ENCODE results near the gene CCT8.

The CCT8 gene

GRCh38 chr21:29073222-29074006, at the start of gene CCT8:
CCT8 (minus strand) TSS chr21:29073648; CDS start chr21:29073590, 58 bp downstream.
- peak; percentile 84 to 100 for DNase-seq (ENCODE audit: low read depth in 1 of 2, low spot score in 1 of 2)
- in situ Hi-C loops (cut with HindIII; ENCODE audit: low pct_unique_long_range_greater_than_20kb, low sequenced_read_pairs) = no loop called here
- TF ChIP-seq JUND (IDR thresholded peaks at IDR 0.05; ENCODE audit: low read depth) = no peak

- in situ Hi-C loops (cut with HindIII; ENCODE audit: low pct_unique_long_range_greater_than_20kb, low sequenced_read_pairs) = no loop called here
- TF ChIP-seq JUND (IDR thresholded peaks at IDR 0.05; ENCODE audit: low read depth) = no peak
- DNase-seq (ENCODE audit: low read depth in 1 of 2, low spot score in 1 of 2) = no peak
Measured at GRCh38 chr21:29121759-29122158, 48.3 kb upstream of the CCT8 start.

DNA sequence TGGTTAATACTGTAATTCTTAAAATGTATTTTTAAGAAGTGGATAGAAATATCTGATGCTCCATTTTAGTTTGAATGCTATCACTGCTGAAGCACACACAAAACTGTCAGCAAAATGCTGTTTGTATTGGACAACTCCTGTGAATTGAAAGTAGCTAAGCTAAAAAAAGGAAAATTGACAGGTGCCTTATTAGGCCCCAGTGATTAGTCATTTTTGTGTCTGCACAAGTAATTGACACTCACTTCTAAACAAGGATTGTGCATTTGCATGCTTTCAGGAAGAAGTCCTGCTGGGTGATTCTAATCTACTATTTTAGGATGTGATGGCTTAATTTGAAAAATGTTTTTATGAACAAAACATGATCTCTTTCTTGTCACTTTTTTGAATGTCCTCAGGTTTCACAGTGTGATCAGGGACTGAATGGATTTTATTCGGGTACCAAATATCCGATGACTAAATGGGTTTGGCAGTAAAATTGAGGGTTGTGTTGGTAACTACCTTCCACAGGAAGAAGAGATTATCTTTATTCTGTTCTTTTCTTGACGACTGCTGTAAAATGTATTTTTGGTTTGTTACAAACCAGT, 44.0 kb upstream of the CCT8 start:
- no peak for DNase-seq (ENCODE audit: low read depth in 1 of 2, low spot score in 1 of 2)
- TF ChIP-seq JUND (IDR thresholded peaks at IDR 0.05; ENCODE audit: low read depth) = no peak
- in situ Hi-C loops (cut with HindIII; ENCODE audit: low pct_unique_long_range_greater_than_20kb, low sequenced_read_pairs) = no loop called here

DNA sequence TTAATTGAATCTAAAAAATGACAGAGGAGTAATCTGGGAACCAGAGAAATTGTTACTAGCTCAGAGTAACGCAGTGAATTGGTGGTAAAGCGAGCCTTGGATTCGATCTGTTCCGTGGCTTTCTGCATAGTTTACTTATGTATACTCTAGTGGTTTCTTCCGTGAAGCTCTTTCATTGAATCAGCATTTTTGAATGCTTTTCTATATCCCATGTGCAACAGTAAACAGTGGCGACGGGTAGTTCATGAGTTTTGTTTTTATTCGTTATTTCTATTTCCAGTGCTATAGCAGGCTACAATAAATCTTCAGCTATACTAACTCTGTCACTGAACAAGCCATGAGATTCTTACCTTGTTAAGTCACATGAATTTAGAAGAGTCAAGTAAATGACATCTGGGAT, 42.5 kb upstream of the CCT8 start:
- DNase-seq (ENCODE audit: low read depth in 1 of 2, low spot score in 1 of 2) = no peak
- in situ Hi-C loops (cut with HindIII; ENCODE audit: low pct_unique_long_range_greater_than_20kb, low sequenced_read_pairs) = no loop called here
- no peak for TF ChIP-seq JUND (IDR thresholded peaks at IDR 0.05; ENCODE audit: low read depth)

DNA sequence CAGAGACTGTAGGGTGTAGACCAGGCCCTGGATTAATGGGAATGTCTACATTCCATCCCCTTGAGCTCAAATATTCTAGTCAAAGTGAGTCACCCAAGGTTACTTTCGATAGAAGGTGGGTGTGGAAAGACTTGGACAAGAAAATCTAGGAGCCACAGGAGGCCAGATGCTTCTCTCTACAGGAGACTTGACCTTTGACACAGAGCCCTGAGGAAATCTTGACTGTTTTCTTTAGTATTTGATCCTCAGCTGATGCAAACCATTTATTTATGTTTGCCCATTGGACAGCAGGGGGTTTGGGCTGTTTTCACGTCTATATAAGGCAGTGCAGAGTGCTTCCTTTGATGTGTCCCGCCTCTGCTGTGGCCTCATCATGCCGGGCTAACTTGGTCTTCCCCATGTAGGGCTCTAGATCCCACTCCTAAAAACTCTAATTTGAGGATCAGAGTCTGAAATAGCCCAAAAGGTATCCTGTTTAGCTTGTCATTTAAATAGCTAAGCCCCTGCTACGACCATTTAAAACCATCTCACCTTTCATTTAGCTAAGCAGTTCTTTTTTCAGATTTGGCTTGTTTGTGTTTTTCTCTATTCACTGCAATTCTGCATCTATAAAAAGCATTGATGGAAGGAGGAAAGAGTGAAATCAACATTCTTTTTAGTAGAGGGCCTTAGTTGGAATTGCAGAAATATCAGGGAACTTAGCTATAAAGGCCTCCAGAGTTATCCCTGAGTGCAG, 41.5 kb upstream of the CCT8 start:
- TF ChIP-seq JUND (IDR thresholded peaks at IDR 0.05; ENCODE audit: low read depth) = no peak
- DNase-seq (ENCODE audit: low read depth in 1 of 2, low spot score in 1 of 2) = no peak
- in situ Hi-C loops (cut with HindIII; ENCODE audit: low pct_unique_long_range_greater_than_20kb, low sequenced_read_pairs) = no loop called here

DNA sequence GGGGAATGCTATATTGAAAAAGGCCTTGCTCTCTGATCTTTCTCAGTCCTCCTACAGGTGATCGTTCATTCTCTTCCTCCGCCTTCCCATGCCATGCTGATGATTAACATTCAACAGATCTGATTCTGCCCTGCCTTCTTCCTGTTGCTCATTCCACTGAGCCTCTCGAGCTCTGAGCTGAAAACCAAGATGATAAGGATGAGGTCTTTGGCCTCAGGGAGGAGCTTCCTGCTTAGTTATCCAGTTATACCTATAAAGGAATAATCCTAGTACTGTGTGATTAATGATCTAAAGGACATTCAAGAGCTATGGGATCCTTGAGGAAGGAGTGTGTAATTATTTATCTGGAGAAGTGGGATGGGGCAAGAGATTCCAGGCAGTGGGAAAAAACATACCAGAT, 31.8 kb upstream of the CCT8 start:
- DNase-seq (ENCODE audit: low read depth in 1 of 2, low spot score in 1 of 2) = no peak
- no peak for TF ChIP-seq JUND (IDR thresholded peaks at IDR 0.05; ENCODE audit: low read depth)
- in situ Hi-C loops (cut with HindIII; ENCODE audit: low pct_unique_long_range_greater_than_20kb, low sequenced_read_pairs) = no loop called here

DNA sequence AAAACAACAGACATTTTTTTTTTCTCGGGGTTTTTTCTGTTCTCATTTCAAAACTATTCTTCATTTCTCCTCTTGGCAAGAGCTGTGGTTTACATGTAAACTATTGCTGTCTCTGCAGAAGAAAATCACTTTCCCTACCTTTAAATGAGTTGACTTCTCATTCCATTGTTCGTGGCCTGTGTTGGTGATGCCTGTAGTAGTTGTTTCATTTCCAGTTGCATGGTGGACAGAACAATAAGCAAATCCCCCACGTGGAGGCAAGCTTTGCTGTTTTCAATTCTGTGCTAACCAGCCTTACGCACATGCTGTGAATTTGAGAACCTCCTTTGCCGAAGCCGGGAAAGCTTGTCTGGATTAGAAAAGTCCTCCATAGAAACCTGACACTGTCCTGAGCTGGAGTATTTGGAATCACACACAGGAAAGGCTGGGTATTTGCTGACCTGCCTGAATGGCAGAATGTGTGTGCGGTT, 30.8 kb upstream of the CCT8 start:
- in situ Hi-C loops (cut with HindIII; ENCODE audit: low pct_unique_long_range_greater_than_20kb, low sequenced_read_pairs) = no loop called here
- DNase-seq (ENCODE audit: low read depth in 1 of 2, low spot score in 1 of 2) = peak in 1 of 2 experiments; percentile 13
- TF ChIP-seq JUND (IDR thresholded peaks at IDR 0.05; ENCODE audit: low read depth) = no peak

GRCh38 chr21:29102791-29103257, 29.4 kb upstream of the CCT8 start:
- no peak for DNase-seq (ENCODE audit: low read depth in 1 of 2, low spot score in 1 of 2)
- in situ Hi-C loops (cut with HindIII; ENCODE audit: low pct_unique_long_range_greater_than_20kb, low sequenced_read_pairs) = no loop called here
- no peak for TF ChIP-seq JUND (IDR thresholded peaks at IDR 0.05; ENCODE audit: low read depth)

DNA sequence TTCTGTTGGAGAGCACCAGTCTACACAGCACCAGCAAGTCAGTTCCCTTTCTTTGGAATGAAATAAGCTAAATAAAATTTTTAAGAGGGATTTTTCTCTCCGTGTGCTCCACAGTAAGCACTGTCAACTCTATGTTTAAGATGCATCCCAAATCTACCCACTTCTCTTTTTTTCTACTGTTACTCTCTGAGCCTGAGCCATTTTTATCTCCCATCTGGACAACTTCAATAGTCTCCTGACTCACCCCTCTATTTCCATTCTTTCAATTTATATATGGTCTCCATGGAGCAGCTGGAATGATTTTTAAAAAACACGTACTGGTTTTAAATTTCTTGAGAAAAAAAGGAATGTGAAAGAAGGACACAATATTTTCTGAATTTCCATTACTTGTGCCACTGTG, 24.7 kb upstream of the CCT8 start:
- DNase-seq (ENCODE audit: low read depth in 1 of 2, low spot score in 1 of 2) = no peak
- in situ Hi-C loops (cut with HindIII; ENCODE audit: low pct_unique_long_range_greater_than_20kb, low sequenced_read_pairs) = no loop called here

DNA sequence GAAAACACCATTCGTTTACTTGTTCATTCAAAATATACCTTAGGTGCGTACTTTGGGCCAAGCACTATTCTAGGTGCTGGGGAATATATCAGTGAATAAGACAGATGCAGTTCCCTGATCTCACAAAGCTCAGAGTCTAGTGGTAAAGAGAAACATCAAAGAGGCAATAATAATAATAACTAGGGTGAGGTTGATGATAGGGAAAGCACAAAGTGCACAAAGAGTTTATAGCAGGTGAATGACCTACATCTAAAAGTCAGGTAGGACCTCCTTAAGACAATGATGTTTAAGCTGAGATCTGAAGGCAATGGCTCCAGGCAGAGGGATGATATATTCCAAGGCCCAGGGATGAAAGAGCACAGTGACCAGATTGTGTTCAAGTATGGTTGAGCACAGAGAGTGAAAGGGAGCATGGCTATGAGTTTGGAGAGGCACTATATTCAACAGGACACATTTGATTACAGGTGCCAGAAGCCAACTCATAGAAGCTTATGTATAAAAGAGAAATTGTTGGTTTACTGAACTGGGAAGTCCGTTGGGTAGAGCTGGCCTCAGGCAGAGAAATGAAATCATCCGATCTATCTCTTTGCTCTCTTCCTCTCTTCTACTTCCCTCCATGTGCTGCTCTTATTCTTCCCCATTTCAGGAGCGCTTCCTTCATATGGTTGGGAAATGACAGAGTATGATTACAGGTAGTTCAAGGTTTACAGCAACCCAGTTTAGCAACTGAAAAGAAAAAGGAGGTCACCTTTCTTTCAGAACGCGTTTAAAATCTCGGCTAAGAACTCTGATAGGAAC, 23.0 kb upstream of the CCT8 start:
- no peak for DNase-seq (ENCODE audit: low read depth in 1 of 2, low spot score in 1 of 2)
- no peak for TF ChIP-seq JUND (IDR thresholded peaks at IDR 0.05; ENCODE audit: low read depth)
- in situ Hi-C loops (cut with HindIII; ENCODE audit: low pct_unique_long_range_greater_than_20kb, low sequenced_read_pairs) = no loop called here

More for the DNA sequence above, 24.7 kb upstream of the CCT8 start:
- TF ChIP-seq JUND (IDR thresholded peaks at IDR 0.05; ENCODE audit: low read depth) = no peak

DNA sequence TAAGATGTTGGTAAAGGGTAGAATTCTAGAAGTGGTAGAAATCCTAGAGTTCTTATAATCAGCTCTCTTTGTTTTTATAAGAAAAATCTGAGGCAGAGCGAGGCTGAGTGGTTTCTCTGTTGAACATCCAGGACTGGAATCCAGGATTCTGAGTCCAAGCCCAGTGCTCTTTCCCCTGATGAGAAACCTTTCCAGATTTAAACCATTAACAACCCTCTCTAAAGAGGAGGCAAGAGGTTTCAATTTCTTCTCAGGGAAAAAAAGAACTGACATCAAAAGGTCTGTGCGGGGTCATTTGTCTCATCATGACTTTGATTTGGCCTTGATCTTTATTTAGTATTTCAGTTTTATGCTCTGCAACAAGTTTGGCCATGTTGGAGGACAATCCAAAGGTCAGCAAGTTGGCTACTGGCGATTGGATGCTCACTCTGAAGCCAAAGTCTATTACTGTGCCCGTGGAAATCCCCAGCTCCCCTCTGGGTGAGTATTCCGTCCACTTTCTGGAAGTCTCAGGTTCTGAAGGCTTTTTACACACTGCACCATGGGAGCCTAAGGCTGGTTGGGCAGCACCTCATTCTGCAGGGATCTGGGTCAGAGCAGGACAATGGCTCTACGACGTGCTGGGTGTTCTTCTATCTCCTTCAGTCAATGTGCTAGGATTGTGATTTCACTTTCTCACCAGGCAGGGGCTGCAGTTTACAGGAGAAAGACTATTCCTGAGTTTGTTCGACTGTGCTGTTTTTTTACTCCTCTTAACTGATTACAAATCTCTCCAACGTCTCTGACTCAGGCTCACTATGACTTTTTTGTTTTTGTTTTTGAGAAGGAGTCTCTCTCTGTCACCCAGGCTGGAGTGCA, 18.9 kb upstream of the CCT8 start:
- TF ChIP-seq JUND (IDR thresholded peaks at IDR 0.05; ENCODE audit: low read depth) = no peak
- in situ Hi-C loops (cut with HindIII; ENCODE audit: low pct_unique_long_range_greater_than_20kb, low sequenced_read_pairs) = no loop called here
- no peak for DNase-seq (ENCODE audit: low read depth in 1 of 2, low spot score in 1 of 2)
